SJSA1 (cell line): ENCODE results near the gene NEK4. TPM values are rescaled to one million over a fixed set of nuclear protein-coding genes. Genes with fewer than 3 reads are reported as not detected.
"Not testable (repeated sequence)": the region's sequence is repeated elsewhere in the genome, so short reads cannot be mapped to it uniquely, and the experiment has no call there.

Experiments
- DNase-seq, 2 experiments: peaks; one replicate each; pipeline ENCODE4 v3.0.0-alpha.2; 2015 to 2020; ENCODE audit warnings: low spot score in 2 of 2, low read depth in 1 of 2
- H3K27ac ChIP-seq: fragments of 250-450 bp; sonication (Bioruptor Pico); 2 replicates; pipeline ENCODE4 v1.5.1; 2020; ENCODE audit warnings: mild to moderate bottlenecking, moderate library complexity
- H3K27me3 ChIP-seq: fragments of 250-450 bp; sonication (Bioruptor Pico); replicated peaks from 2 replicates; pipeline ENCODE4 v1.5.1; 2020; ENCODE audit warnings: mild to moderate bottlenecking, moderate library complexity
- H3K36me3 ChIP-seq: fragments of 250-450 bp; sonication (Bioruptor Pico); 2 replicates; pipeline ENCODE4 v1.5.1; 2020; ENCODE audit warnings: mild to moderate bottlenecking
- H3K4me1 ChIP-seq: fragments of 250-450 bp; sonication (Bioruptor Pico); replicated peaks from 2 replicates; pipeline ENCODE4 v1.6.1; 2021; ENCODE audit warnings: mild to moderate bottlenecking
- H3K4me3 ChIP-seq: fragments of 250-450 bp; sonication (Bioruptor Pico); 2 replicates; pipeline ENCODE4 v1.5.1; 2020; ENCODE audit warnings: mild to moderate bottlenecking
- H3K9me3 ChIP-seq: fragments of 250-450 bp; sonication (Bioruptor Pico); replicated peaks from 2 replicates; pipeline ENCODE4 v1.5.1; 2020; ENCODE audit warnings: mild to moderate bottlenecking
- total RNA-seq: library from RNA; depleted of rRNA; stranded (reverse); fragments of >200 nt; shearing (Covaris generic); gene quantifications from 2 replicates; pipeline ENCODE4 v1.2.3, GENCODE V29; 2014

NEK4 gene
- total RNA-seq, 1 experiment from 2014 or later = 12.6 TPM

- no peak overlapping the region for H3K27ac ChIP-seq
- H3K36me3 ChIP-seq = peaks cover 59% of the 10 kb centered on the region
- DNase-seq = no peak
- H3K9me3 ChIP-seq = no peaks in the 10 kb centered on the region
- no peak overlapping the region for H3K4me3 ChIP-seq
- no peaks in the 10 kb centered on the region for H3K27me3 ChIP-seq
- peaks cover 12% of the 10 kb centered on the region; the same call in 1 of the 2 replicates for H3K4me1 ChIP-seq
Measured at GRCh38 chr3:52684184-52684583, 86.6 kb downstream of the NEK4 start.

- no peaks in the 10 kb centered on the region for H3K27me3 ChIP-seq
Measured at GRCh38 chr3:52683611-52684010, 87.1 kb downstream of the NEK4 start.

GRCh38 chr3:52682016-52682415, 88.7 kb downstream of the NEK4 start:
- Histone ChIP-seq H3K27ac (no peak overlapping the region), H3K36me3 (peaks cover 57% of the 10 kb centered on the region), H3K4me1 (peaks cover 12% of the 10 kb centered on the region; the same call in 1 of the 2 replicates), H3K27me3 (no peaks in the 10 kb centered on the region), H3K4me3 (no peak overlapping the region), H3K9me3 (no peaks in the 10 kb centered on the region)
- no peak for DNase-seq

More at GRCh38 chr3:52683611-52684010, 87.1 kb downstream of the NEK4 start:
- H3K4me1 ChIP-seq = peaks cover 15% of the 10 kb centered on the region; the same call in 1 of the 2 replicates
- no peak overlapping the region for H3K27ac ChIP-seq
- DNase-seq = no peak
- peaks cover 59% of the 10 kb centered on the region for H3K36me3 ChIP-seq
- H3K9me3 ChIP-seq = no peaks in the 10 kb centered on the region
- no peak overlapping the region for H3K4me3 ChIP-seq

DNA sequence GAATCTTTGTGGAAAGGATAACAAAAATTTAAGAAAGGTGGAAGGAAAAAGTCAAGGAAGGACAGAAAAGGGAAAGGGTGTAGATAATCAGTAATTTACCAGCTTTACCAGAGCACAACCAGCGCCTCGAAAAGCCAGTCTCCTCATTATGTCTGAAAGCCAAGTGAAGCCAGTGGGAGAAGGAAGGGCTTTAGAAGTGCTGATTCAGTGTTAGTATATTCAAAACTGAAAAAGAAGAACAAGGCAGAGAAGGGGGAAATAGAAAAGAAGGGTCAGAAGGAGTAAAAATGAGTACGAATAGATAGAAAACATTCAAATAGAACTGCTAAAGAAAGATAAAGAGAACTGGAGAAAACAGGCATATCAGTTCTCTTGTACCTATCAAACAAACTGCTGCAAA, 89.1 kb downstream of the NEK4 start:
- peaks cover 8% of the 10 kb centered on the region; the same call in 1 of the 2 replicates for H3K4me1 ChIP-seq
- H3K27me3 ChIP-seq = no peaks in the 10 kb centered on the region
- no peaks in the 10 kb centered on the region for H3K9me3 ChIP-seq
- H3K27ac ChIP-seq = no peak overlapping the region
- no peak for DNase-seq
- H3K4me3 ChIP-seq = no peak overlapping the region
- H3K36me3 ChIP-seq = peaks cover 57% of the 10 kb centered on the region

DNA sequence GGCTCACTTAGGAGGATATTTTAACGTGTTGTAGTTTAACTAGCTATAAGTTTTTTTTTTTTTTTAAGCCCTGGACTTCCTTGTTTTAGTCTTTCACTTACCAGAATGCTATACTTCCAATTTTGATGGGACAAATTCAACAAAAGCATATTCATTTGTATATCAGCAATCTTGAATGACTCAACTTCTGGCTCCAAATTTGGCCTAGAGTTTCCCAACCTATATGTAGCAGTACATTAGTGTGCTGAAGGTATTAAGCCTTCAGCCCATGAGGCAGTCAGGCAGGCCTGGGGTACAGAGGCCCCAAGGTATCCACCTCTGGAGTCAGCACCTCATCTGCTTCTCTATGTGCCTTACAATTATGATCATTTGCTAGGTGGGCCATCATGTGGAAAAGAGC, 90.9 kb downstream of the NEK4 start:
- H3K27ac ChIP-seq = no peak overlapping the region
- DNase-seq = no peak
- peaks cover 7% of the 10 kb centered on the region; the same call in 1 of the 2 replicates for H3K4me1 ChIP-seq
- no peaks in the 10 kb centered on the region for H3K27me3 ChIP-seq
- peaks cover 56% of the 10 kb centered on the region for H3K36me3 ChIP-seq
- H3K9me3 ChIP-seq = no peaks in the 10 kb centered on the region
- H3K4me3 ChIP-seq = no peak overlapping the region

GRCh38 chr3:52679199-52679538, 91.6 kb downstream of the NEK4 start:
- Histone ChIP-seq H3K4me1 (0 out of 2 replicates have a peak, but pooled peaks cover 4% of the 10 kb centered on the region), H3K9me3 (no peaks in the 10 kb centered on the region), H3K27ac (no peak overlapping the region), H3K36me3 (peaks cover 58% of the 10 kb centered on the region), H3K4me3 (no peak overlapping the region), H3K27me3 (no peaks in the 10 kb centered on the region)
- no peak for DNase-seq

DNA sequence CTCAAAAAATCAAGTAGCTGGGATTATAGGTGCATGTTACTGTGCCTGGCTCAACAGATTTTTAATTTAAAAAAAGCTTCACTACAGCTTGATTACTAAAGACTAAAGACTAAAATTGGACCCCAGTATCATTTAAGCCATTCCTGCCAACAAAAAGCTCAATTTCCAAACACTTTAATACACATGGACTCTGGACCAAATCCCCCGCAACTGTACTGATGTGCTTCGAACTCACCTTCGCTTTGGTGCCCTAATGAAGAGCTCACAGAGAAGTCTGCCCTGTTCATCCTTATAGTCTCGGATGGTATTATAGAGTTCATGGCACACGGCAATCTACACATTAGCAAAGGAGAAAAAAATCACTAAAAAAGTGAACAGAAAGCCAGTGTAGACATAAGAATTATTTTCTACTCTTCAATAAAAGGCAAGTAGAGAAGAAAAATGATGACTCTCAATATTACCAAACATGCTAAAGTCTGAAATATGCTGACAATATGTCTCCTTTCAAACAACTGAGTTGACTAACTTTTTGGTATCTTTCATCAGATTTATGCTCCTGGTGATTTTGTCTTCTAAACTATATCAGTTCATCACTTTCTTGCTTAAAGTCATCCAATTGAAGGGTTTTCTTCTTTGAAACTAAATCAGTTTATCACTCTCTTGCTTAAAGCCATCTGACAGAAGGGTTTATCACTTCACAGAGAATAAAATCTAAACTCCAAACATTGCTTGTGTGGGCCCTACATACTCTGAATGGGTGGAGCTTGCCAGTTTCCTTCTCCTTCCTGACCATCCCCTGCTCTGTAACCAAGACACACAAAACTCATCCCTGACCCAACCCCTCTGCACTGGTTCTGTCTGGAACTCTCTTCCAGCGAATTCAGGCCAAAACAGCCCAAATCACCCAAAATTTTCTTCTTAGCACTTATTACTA, 92.2 kb downstream of the NEK4 start:
- DNase-seq = no peak

DNA sequence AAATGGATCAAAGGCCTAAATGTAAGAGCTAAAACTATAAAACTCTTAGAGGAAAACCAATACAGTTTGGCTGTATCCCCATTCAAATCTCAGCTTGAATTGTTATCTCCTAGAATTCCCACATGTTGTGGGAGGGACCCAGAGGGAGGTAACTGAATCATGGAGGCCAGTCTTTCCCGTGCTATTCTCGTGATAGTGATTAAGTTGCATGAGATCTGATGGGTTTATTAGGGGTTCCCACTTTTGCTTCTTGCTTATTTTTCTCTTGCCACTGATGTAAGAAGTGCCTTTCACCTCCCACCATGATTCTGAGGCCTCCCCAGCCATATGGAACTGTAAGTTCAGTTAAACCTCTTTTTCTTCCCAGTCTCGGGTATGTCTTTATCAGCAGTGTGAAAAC, 94.5 kb downstream of the NEK4 start:
- not testable (repeated sequence) for H3K9me3 ChIP-seq, H3K27me3 ChIP-seq, H3K27ac ChIP-seq, DNase-seq, H3K4me3 ChIP-seq
- H3K36me3 ChIP-seq = peaks cover 64% of the 10 kb centered on the region
- H3K4me1 ChIP-seq = peaks cover 14% of the 10 kb centered on the region

More for the DNA sequence above, 92.2 kb downstream of the NEK4 start:
- no peak overlapping the region for H3K27ac ChIP-seq
- H3K36me3 ChIP-seq = peaks cover 59% of the 10 kb centered on the region
- H3K4me3 ChIP-seq = no peak overlapping the region
- no peaks in the 10 kb centered on the region for H3K27me3 ChIP-seq
- H3K9me3 ChIP-seq = no peaks in the 10 kb centered on the region
- 0 out of 2 replicates have a peak, but pooled peaks cover 4% of the 10 kb centered on the region for H3K4me1 ChIP-seq

- H3K36me3 ChIP-seq = peaks cover 43% of the 10 kb centered on the region
- H3K27me3 ChIP-seq = no peaks in the 10 kb centered on the region
- H3K27ac ChIP-seq = peak overlapping the region; percentile 91
- H3K4me3 ChIP-seq = no peak overlapping the region
- no peaks in the 10 kb centered on the region for H3K9me3 ChIP-seq
- peaks cover 27% of the 10 kb centered on the region for H3K4me1 ChIP-seq
- DNase-seq = no peak
Measured at GRCh38 chr3:52671676-52672075, 99.1 kb downstream of the NEK4 start.

- DNase-seq = peak; percentile 91 to 96
- Histone ChIP-seq H3K36me3 (peaks cover 40% of the 10 kb centered on the region), H3K4me1 (peaks cover 27% of the 10 kb centered on the region), H3K4me3 (no peak overlapping the region), H3K9me3 (no peaks in the 10 kb centered on the region), H3K27me3 (no peaks in the 10 kb centered on the region), H3K27ac (peak overlapping the region; percentile 91)
Measured at GRCh38 chr3:52670621-52671521, 99.9 kb downstream of the NEK4 start.

DNA sequence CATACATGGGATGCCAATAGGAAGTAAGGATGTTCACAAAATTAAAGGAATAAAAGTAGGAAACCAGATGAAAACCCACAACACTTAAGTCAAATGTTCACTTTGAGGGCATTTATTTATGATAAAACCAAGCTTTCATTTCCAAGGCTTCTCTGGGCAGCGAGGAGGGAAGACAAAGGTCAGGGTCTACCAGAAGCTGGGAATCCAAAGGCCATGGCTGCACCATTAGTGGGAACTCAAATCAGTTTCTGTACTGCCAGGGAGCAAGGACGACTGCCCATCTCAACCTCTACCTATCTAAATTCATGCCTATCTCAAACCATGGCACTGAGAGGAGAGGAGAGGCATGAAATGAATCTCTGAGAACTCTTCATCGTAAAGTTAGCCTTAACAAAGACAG, 107.6 kb downstream of the NEK4 start:
- no peak for DNase-seq
- H3K4me1 ChIP-seq = no peaks in the 10 kb centered on the region
- H3K4me3 ChIP-seq = no peak overlapping the region
- H3K36me3 ChIP-seq = peaks cover 59% of the 10 kb centered on the region
- no peak overlapping the region for H3K27ac ChIP-seq
- H3K27me3 ChIP-seq = no peaks in the 10 kb centered on the region
- no peaks in the 10 kb centered on the region for H3K9me3 ChIP-seq

DNA sequence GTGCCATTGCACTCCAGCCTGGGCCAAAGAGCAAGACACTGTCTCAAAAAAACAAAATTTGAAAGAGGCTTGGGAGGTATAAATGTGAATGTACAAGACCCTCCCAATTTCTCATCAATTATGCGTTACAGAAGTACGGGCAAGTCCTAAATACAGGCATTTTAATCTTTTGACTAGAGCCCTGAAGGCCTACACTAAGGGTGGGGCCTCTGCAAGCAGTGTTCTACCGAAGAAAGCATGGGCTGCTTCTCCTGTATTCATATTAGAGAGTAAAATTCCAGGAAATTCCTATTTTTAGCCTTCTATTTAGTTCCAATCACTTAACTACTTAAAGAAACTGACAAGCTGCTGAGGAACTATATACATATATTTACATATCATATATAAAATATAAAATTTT, 110.7 kb downstream of the NEK4 start:
- Histone ChIP-seq H3K9me3 (no peaks in the 10 kb centered on the region), H3K27ac (no peak overlapping the region), H3K27me3 (no peaks in the 10 kb centered on the region), H3K36me3 (peaks cover 79% of the 10 kb centered on the region), H3K4me3 (no peak overlapping the region), H3K4me1 (no peaks in the 10 kb centered on the region)
- DNase-seq = no peak
